GM19324 (cell line): ENCODE results near the gene MED12L.

Experiments used
- ATAC-seq: cut with Tn5 transposase; IDR thresholded peaks from one replicate; pipeline ENCODE4 v1.9.1; 2021; ENCODE audit warnings: mild to moderate bottlenecking, moderate library complexity; ENCODE audit not compliant: unreplicated experiment, low FRiP score

Gene MED12L

GRCh38 chr3:151479452-151479851, 394.0 kb downstream of the MED12L start:
- ATAC-seq, result no peak

DNA sequence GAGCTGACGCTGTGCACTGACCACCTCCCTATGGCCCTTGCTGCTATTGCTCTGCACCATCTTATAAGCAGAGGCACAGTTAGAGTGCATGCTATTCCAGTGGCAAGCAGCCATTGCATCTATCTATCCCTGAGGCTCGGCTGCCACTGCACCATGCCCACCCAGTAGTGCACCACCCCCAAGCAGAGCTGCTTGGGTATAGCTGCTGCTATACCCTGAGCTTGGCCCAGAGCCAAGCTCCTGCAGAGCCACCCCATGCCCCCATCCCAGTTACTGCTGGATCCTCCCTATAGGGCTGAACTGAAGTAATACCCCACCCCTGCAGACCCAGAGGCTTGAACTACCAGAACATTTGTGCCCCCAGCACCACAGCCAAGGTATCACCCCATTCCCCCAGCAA, 395.0 kb downstream of the MED12L start:
- no peak for ATAC-seq

DNA sequence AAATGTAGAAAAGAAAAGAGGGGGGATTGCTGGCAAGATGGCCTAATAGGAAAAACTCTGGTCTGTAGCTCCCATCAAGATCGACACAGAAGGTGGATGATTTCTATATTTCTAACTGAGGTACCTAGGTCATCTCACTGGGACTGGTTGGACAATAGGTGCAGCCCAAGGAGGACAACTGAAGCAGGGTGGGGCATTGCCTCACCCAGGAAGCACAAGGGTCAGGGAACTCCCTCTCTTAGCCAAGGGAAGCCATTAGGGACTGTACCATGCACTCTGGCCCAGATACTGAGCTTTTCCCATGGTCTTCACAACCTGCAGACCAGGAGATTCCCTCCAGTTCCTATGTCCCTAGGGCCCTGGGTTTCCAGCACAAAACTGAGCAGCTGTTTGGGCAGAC, 398.0 kb downstream of the MED12L start:
- ATAC-seq, result no peak

GRCh38 chr3:151483961-151484520, 398.6 kb downstream of the MED12L start:
- ATAC-seq, result no peak
